ENCODE data around the gene GRM7.

- no peak for TF ChIP-seq CTCF (conservative IDR thresholded peaks at IDR 0.05; ENCODE audit: low read depth, low read length)
- no peak for TF ChIP-seq POLR2A (IDR thresholded peaks at IDR 0.05; ENCODE audit: low read depth, low read length)
- no peak for TF ChIP-seq RCOR1 (IDR thresholded peaks at IDR 0.05; ENCODE audit: insufficient replicate concordance, low read length)
- no peak for TF ChIP-seq RFX5 (IDR thresholded peaks at IDR 0.05; ENCODE audit: low read depth, low read length)
- no peak for TF ChIP-seq SMC3 (IDR thresholded peaks at IDR 0.05; ENCODE audit: low read depth, low read length)
- TF ChIP-seq MXI1 (IDR thresholded peaks at IDR 0.05; ENCODE audit: borderline replicate concordance, low read depth, low read length) = no peak
Measured at GRCh38 chr3:7282988-7283387, 422.1 kb downstream of the GRM7 start.

Measured in IMR-90 (cell line).